ENCODE results near the gene LGALS14. TPM values are rescaled to one million over a fixed set of nuclear protein-coding genes. Genes with fewer than 3 reads are reported as not detected.
"Not testable (repeated sequence)": the region's sequence is repeated elsewhere in the genome, so short reads cannot be mapped to it uniquely, and the experiment has no call there.

LGALS14 gene, protein sequence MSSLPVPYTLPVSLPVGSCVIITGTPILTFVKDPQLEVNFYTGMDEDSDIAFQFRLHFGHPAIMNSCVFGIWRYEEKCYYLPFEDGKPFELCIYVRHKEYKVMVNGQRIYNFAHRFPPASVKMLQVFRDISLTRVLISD
- total RNA-seq: not detected in 2 replicates

- DNase-seq (ENCODE audit: low read depth): no peak
These were observed at the start of gene LGALS14 for GRCh38 chr19:39704181-39705044. Gene LGALS14 (plus strand): TSS chr19:39704481. CDS start chr19:39704529, 48 bp downstream.

GRCh38 chr19:39655613-39656012 is 48.7 kb upstream of the LGALS14 start, which contains the start of gene LGALS16:
Gene LGALS16 (plus strand): TSS chr19:39655913. CDS start chr19:39655962, 49 bp downstream.
- DNase-seq (ENCODE audit: low read depth): no peak

DNA sequence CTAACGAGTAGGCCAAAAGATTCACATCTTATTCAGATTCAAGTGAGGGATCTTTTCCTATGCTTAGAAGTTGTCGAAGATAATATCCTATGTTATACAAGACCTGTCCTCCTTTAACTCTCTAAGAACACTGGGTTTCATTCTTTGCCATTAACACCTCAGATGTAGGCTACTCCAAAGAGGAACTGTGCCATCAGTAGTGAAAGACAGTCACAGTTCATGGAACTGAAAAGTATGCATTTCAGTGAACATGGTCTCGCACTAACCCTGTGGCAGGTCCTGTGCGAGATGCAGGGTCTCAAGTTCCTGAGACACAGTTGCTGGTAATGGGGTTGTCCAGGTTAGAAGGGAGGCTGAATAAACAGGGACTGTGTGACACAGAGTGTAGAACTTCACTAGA is 44.5 kb upstream of the LGALS14 start:
- no peak for DNase-seq (ENCODE audit: low read depth)

DNA sequence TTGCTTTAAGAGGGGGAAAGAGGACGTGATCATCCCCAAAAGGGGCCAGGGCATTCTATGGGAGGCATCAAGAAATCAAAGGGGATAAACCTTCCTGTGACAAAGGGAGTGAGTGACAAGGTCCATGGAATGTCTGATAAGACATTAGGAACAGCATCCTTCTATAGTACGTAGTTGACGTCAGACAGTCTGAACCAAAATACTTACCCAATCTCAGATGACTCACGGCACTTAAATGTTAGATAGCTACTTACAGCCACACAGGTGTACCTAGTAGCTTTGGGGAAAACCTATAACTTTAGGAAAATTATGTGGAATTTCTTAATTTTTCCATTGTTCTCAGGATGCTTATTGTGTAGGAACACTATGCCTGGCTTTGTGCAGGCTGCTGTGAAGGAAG is 43.6 kb upstream of the LGALS14 start:
- no peak for DNase-seq (ENCODE audit: low read depth)

DNA sequence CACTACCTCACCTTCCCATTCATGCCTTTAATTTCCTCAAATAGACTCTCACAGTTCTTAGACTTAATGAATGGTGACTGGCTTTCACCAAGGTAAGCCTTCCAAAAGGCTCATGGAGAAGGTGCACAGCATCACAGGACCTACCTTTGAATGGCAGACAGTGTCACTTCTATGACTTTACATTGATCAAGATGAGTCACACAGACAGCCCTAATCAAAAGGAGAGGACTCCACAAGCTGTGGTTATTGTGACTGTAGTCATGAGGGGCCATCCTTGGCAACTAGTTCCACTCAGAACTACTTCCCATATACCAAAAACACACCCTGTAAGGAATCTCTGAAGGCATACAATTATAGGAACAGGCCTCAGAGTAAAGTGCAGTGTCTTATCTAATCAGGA is 42.7 kb upstream of the LGALS14 start:
- no peak for DNase-seq (ENCODE audit: low read depth)

DNA sequence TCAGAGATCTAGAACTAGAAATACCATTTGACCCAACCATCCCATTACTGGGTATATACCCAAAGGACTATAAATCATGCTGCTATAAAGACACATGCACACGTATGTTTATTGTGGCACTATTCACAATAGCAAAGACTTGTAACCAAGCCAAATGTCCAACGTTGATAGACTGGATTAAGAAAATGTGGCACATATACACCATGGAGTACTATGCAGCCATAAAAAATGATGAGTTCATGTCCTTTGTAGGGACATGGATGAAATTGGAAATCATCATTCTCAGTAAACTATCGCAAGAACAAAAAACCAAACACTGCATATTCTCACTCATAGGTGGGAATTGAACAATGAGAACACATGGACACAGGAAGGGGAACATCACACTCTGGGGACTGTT is 34.4 kb upstream of the LGALS14 start:
- not testable (repeated sequence) for DNase-seq (ENCODE audit: low read depth)

DNA sequence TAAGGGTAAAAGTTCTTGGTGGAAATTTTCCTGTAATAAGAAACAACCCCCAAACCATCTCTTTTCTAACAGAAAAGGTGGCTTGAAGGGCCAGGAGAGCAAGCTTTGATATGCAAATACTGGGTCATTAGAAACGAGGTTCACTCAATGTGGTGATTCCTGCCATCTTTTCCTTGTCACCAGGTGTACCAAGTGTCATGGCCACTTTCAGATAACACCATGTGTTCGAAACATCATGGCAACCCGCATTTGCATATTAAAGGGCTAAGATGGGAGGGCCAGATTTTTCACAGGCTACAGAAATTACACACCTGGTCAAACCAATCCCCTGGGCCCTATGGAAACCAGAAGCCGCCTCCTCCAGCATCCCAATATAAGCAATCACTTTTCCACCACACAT is 33.3 kb upstream of the LGALS14 start:
- DNase-seq (ENCODE audit: low read depth): no peak

DNA sequence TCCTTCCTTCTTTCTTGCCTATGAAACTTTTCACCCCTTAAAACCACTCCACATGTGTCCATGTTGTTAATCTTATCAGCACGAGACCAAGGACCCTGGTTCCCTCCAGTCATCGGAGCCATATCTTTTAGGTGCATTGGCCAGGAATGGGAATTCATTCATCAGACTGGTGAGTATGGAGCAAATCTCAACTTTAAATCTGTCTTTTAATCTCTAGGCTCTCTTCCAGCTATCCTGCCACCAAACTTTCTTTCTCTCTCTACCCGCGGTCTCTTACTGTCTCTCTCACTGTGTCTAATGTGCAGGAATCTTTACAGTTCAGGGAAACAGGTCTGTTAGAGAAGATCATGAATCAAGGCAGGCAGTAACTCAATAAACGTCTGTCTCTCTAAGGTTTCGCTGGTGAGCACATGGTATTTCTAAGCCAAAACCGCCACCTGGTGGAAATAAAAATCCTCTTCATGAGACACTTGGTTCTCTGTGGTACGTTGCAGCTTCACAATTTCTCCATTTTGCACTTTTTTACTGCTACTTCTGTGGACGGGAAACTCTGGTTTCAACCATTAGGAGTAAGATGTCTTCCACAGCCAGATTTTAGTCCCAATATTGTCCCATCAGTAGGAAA is 32.4 kb upstream of the LGALS14 start:
- peak; percentile 43 for DNase-seq (ENCODE audit: low read depth)

- DNase-seq (ENCODE audit: low read depth): no peak
These were observed 31.8 kb upstream of the LGALS14 start for GRCh38 chr19:39672473-39672872.

DNA sequence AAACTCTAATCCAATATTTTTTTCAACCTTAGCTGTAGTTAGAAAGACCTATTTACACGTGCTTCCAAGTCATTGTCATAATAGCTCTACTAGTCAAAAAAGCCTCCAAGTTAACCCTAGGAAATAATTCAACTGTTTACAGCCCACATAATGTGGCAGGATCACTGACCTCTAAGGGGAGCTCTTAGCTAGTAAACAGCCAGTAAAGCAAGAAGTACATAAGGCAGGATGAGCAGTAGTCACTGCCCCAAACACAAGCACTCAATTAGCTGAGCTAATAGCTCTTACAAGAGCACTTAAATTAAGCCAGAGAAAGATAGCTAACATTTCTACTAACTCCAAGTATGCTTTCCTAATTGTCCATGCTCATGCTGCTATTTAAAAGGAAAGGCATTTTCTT is 30.4 kb upstream of the LGALS14 start:
- not testable (repeated sequence) for DNase-seq (ENCODE audit: low read depth)

DNA sequence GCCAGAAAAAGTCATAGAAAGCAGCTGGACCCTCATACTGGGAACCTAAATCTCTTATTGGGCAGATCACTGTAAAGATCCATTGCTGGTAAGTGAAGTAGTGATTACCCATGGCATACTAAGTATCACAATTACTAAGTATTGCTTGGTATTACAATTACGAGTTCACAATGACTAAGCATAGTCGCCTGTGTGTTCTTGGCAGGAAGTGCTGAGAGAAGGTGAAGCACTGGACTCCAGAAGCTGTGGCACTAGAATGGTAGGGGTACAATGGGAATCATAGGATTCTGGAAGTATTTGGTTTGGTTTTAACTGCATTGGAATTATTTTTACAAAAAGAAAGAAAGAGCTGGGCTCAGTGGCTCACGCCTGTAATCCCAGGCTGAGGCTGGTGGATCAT is 28.3 kb upstream of the LGALS14 start:
- no peak for DNase-seq (ENCODE audit: low read depth)

GRCh38 chr19:39677961-39678889 is 26.1 kb upstream of the LGALS14 start:
- peak; percentile 16 for DNase-seq (ENCODE audit: low read depth)

DNA sequence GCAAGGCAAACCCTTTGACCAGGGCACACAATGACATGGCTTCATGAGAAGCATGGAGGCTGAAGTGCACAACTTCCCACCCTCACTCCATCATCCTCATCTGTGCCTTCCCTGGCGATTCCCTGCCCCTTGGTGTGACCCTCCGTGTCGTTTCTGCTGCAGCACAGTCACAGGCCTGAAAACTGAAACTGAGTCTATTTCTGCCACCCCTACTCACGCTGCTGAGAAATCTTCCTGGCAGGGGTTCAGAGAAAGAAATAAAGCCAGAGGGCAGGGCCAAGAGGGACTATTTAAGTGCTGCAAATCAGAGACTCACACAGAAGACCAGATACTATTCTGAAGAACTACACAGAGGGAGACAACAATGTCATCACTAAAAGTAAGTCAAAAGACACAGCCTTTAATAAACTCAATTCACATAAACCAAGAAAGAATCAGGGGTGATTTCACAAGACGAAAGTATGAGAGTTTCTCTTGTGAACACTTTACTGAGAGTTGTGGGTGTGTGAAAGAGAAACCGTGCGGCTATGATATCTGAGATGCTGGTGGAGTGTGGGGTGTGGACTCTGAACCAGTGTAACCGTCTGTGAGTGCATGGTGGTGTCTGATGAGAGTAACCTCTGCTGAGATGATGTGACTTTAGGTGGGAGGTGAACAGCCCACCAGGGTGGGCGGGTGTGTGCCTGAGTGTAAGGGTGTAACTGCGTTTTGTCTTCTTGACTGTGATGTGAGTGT is 25.1 kb upstream of the LGALS14 start:
- DNase-seq (ENCODE audit: low read depth): no peak

DNA sequence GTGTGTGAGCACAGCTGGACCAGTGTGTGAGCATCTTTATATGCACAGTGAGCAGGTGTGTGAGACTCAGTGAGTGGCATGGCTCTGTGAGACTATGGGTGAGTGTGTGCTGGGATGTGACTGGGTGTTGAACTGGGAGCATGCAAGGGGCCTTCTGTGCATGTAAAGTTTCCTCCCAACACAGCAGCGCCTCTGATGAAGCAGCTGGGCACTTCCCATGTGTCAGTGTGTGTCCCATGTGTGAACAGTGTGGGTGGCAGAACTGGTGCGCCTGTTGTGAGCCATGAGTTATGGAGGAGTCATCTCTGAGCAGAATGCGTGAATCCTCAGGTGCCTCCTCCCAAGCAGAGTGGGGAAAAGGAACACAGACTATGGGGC is 24.5 kb upstream of the LGALS14 start:
- no peak for DNase-seq (ENCODE audit: low read depth)

DNA sequence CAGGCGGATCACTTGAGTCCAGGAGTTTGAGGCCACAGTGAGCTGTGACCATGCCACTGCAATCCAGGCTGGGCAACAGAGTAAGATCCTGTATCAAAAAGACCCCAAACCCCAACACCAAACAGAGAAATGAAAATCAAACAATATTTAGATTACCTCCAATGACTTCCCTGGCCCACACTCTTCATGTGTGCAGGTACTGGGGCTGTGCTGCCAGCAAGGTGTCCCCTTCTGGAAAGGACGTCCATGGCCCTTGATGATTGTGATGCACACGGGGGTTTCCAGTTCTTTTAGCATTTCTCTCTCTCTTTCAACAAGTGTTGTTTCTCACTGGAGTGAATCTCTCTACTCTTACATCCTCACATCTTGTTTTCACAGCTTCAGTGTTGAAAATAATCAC is 23.7 kb upstream of the LGALS14 start:
- DNase-seq (ENCODE audit: low read depth): no peak

DNA sequence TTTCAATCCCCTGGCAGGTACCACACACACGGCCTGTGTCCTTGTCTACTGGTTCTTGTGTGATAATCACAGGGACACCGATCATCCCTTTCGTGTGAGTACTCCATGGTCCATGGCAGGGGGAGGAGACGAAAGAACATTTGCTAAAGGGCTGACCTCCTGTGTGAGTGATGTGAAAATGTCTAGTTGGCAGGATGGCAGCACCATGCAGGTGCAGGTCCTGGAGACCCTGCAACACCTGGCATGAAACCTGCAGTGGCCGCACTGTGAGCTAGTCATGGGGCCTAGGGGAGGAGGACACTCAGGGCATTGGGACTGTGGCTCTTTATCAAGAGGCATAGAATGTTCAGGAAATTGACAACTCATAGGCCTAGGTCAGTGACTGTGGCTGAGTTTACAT is 22.9 kb upstream of the LGALS14 start:
- DNase-seq (ENCODE audit: low read depth): no peak

DNA sequence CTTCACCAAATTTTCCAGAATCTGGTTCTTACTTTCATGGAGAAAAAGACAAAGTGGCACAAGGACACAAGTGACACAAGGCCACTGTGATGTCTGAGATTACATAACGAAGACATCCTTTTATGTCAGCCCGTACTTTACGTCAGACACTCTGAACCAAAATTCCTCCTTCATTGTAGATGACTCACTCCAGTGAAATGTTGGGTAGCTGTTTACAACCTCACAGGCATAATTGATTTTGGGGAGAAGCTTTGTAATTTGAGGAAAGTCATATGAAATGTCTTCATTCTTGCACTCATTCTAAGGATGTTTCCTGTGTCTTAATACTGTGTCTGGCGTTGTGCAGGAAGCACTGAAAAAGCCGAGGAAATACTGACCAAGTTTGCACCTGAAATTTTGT is 20.0 kb upstream of the LGALS14 start:
- DNase-seq (ENCODE audit: low read depth): no peak

- DNase-seq (ENCODE audit: low read depth): no peak
These were observed 17.5 kb upstream of the LGALS14 start for GRCh38 chr19:39686739-39687138.

DNA sequence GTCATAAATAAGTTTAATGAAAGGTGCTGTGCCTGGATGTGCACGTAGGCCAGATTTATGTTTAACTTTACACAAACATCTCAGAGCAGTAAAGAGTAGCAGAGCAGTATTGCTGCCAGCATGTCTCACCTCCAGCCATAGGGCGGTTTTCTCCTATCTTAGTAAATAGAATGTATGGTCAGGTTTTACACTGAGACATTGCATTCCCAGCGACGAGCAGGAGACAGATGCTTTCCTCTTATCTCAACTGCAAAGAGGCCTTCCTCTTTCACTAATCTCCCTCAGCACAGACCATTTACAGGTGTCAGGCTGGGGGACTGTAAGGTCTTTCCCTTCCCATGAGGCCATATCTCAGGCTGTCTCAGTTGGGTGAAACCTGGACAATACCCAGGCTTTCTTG is 15.6 kb upstream of the LGALS14 start:
- not testable (repeated sequence) for DNase-seq (ENCODE audit: low read depth)

DNA sequence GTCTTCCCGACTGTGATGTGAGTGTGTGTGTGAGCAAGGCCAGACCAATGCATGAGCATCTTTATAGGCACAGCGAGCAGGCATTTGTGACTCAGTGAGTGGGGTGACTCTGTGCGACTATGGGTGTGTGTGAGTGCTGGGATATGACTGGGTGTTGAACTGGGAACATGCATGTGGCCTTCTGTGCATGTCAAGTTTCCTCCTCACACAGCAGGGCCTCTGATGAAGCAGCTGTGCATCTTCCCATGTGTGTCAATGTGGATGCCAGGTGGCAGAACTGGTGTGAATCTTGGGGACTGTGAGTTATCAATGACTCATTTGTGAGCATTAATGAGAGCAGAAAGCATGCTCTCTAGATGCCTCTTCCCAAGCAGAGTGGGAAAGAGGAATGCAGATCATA is 12.1 kb upstream of the LGALS14 start:
- no peak for DNase-seq (ENCODE audit: low read depth)

DNA sequence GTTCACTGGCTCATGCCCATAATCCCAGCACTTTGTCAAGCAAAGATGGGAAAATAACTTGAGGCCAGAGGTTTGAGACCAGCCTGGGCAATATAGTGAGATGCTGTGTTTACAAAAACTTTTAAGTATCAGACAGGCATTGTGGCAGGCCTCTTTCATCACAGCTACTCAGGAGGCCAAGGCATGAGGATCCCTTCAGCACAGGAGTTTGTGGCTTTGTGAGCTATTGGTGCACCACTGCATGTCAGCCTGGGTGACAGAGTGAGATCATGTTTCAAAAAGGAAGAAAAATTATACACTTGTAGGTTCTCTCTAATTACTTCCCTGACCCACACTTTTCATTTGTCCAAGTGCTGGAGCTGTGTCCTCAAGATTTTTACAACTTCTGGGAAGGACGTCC is 11.5 kb upstream of the LGALS14 start:
- DNase-seq (ENCODE audit: low read depth): no peak
